ENCODE measurements around the gene LRG1. TPM values are rescaled to one million over a fixed set of nuclear protein-coding genes. Genes with fewer than 3 reads are reported as not detected.

The LRG1 gene
- polyA plus RNA-seq, 1 donor from 2014 or later = not detected

DNA sequence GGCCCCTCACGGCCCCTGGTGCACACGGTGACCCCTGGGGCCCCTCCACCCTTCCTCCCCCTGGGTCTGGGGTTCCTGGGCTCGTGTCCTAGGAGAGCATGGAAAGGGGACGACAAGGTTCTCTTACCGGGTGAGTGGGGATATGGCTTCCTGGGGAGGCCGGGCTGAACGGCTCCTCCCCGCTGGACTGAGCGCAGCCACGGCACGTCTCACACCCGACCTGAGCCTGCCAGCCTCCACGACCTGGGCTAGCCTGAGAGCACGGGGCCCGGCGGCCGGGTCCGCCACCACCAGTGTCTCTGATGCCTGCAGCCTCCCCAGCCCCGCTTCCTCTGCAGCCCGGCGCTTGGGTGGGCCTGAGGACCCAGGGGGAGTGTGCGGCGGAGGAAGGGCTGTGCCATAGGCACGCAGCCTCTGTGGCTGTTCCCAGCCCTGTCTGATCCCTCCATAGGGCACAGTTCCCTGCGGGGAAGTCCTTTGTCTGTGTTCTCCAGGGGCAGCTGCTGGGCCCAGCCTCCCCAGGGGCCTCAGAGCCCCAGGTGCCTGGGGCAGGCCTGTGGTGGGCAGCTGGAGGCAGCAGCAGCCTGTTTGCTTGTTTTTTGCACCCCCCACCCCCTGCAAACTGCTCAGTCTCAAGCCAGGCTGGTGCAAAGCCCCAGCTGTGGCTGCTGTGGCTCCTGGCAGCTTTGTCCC lies 36.6 kb downstream of the LRG1 start (continued):
- TF ChIP-seq MXI1 (conservative IDR thresholded peaks at IDR 0.05; ENCODE audit: poor library complexity, severe bottlenecking) (no peak), SMC3 (conservative IDR thresholded peaks at IDR 0.05; ENCODE audit: poor library complexity) (no peak)

DNA sequence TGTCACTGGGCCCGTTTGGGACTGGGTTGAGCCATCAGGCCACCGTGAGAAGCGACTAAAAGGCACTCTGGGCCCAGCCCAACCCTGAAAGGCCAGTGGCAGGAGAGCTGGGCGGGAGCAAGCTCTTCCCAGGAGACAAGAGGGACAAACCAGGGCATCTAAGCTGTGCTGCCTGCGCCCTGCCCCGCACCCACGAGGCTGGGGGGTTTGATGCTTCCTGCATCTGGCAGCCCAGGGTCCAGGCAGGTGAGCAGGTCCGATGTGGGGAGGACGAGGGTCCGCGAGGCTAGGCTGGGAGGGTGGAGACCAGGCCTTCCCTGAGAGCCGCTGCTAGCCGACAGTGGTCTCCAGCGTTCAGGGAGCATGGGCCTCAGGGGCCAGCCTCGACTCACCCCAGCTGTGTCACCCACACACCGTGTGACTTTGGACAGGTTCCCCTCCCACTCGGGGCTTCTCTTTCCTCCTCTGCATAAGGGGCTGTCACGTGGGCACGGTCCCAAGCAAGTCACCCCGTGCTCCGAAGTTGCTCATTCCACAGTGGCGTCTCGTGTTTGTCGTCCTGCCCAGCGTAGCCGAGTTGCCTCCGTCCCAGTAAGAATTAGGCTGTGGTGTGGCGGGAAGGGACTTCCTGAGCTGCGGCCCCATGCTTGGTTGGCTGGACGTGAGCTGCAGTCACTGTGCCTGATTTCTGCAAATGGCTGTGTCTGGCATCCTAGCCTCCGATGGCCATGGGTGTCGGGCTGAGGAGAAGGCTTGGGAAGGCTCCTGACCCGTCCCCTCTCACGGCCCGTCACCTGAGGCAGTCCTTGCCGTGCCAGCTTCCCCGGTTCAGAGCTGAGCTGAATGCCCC lies 37.3 kb downstream of the LRG1 start:
- H3K9ac ChIP-seq (ENCODE audit: low read length) = no peak overlapping the region
- H3K27ac ChIP-seq (ENCODE audit: low read length) = no peak overlapping the region
- H3K9me2 ChIP-seq (ENCODE audit: insufficient read depth, low read length) = no peaks in the 10 kb centered on the region
- TF ChIP-seq, protein P1, sequence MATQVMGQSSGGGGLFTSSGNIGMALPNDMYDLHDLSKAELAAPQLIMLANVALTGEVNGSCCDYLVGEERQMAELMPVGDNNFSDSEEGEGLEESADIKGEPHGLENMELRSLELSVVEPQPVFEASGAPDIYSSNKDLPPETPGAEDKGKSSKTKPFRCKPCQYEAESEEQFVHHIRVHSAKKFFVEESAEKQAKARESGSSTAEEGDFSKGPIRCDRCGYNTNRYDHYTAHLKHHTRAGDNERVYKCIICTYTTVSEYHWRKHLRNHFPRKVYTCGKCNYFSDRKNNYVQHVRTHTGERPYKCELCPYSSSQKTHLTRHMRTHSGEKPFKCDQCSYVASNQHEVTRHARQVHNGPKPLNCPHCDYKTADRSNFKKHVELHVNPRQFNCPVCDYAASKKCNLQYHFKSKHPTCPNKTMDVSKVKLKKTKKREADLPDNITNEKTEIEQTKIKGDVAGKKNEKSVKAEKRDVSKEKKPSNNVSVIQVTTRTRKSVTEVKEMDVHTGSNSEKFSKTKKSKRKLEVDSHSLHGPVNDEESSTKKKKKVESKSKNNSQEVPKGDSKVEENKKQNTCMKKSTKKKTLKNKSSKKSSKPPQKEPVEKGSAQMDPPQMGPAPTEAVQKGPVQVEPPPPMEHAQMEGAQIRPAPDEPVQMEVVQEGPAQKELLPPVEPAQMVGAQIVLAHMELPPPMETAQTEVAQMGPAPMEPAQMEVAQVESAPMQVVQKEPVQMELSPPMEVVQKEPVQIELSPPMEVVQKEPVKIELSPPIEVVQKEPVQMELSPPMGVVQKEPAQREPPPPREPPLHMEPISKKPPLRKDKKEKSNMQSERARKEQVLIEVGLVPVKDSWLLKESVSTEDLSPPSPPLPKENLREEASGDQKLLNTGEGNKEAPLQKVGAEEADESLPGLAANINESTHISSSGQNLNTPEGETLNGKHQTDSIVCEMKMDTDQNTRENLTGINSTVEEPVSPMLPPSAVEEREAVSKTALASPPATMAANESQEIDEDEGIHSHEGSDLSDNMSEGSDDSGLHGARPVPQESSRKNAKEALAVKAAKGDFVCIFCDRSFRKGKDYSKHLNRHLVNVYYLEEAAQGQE (IDR thresholded peaks at IDR 0.05; ENCODE audit: borderline replicate concordance) = no peak
- TF ChIP-seq SMC3 (conservative IDR thresholded peaks at IDR 0.05; ENCODE audit: poor library complexity) (no peak), POLR2AphosphoS5 (IDR thresholded peaks at IDR 0.05) (no peak), RAD21 (conservative IDR thresholded peaks at IDR 0.05) (no peak), MXI1 (conservative IDR thresholded peaks at IDR 0.05; ENCODE audit: poor library complexity, severe bottlenecking) (no peak), EP300 (conservative IDR thresholded peaks at IDR 0.05; ENCODE audit: poor library complexity, severe bottlenecking) (no peak), EZH2 (IDR thresholded peaks at IDR 0.05; ENCODE audit: borderline replicate concordance, insufficient read depth, low read length, poor library complexity, severe bottlenecking) (no peak), TAF1 (IDR thresholded peaks at IDR 0.05; ENCODE audit: low read depth) (no peak)
- TF ChIP-seq, protein P2, sequence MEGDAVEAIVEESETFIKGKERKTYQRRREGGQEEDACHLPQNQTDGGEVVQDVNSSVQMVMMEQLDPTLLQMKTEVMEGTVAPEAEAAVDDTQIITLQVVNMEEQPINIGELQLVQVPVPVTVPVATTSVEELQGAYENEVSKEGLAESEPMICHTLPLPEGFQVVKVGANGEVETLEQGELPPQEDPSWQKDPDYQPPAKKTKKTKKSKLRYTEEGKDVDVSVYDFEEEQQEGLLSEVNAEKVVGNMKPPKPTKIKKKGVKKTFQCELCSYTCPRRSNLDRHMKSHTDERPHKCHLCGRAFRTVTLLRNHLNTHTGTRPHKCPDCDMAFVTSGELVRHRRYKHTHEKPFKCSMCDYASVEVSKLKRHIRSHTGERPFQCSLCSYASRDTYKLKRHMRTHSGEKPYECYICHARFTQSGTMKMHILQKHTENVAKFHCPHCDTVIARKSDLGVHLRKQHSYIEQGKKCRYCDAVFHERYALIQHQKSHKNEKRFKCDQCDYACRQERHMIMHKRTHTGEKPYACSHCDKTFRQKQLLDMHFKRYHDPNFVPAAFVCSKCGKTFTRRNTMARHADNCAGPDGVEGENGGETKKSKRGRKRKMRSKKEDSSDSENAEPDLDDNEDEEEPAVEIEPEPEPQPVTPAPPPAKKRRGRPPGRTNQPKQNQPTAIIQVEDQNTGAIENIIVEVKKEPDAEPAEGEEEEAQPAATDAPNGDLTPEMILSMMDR (IDR thresholded peaks at IDR 0.05; ENCODE audit: poor library complexity, severe bottlenecking) = no peak
- H3K4me3 ChIP-seq (ENCODE audit: low read length) = no peak overlapping the region
- no peaks in the 10 kb centered on the region for H3K79me2 ChIP-seq (replicated peaks; ENCODE audit: insufficient read depth, low read length)
- no peaks in the 10 kb centered on the region for H3K27me3 ChIP-seq (ENCODE audit: insufficient read depth, low read depth, low read length)
- H2AFZ ChIP-seq (ENCODE audit: low read depth, low read length) = no peak overlapping the region
- H3K36me3 ChIP-seq (ENCODE audit: insufficient read depth, low read length) = no peaks in the 10 kb centered on the region
- H3K9me3 ChIP-seq (ENCODE audit: low read length) = no peaks in the 10 kb centered on the region
- no peaks in the 10 kb centered on the region for H3F3A ChIP-seq (ENCODE audit: insufficient read depth, low read length, poor library complexity, severe bottlenecking)
- no peaks in the 10 kb centered on the region for H4K20me1 ChIP-seq (ENCODE audit: insufficient read depth)
- no peak overlapping the region for H3K4me2 ChIP-seq (ENCODE audit: low read length)

DNA sequence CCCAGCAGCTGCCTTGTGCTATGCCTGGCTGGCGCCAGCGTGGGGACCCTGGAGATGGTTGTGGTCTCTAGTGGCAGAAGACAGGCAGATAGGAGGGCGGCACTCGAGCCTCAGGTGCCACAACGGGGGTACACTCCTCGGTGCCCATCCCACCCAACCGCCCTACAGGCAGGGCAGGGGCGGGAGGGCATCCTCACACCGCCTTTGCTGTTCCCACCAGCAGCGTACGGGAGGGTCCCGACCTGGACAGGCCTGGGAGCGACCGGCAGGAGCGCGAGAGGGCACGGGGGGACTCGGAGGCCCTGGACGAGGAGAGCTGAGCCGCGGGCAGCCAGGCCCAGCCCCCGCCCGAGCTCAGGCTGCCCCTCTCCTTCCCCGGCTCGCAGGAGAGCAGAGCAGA lies 38.1 kb downstream of the LRG1 start:
- Histone ChIP-seq H2AFZ (ENCODE audit: low read depth, low read length) (no peak overlapping the region), H3K79me2 (replicated peaks; ENCODE audit: insufficient read depth, low read length) (no peaks in the 10 kb centered on the region), H3K27ac (ENCODE audit: low read length) (no peak overlapping the region)

More for the DNA sequence above, 38.1 kb downstream of the LRG1 start:
- Histone ChIP-seq H4K20me1 (ENCODE audit: insufficient read depth) (no peaks in the 10 kb centered on the region), H3K9me3 (ENCODE audit: low read length) (no peaks in the 10 kb centered on the region), H3K27me3 (ENCODE audit: insufficient read depth, low read depth, low read length) (no peaks in the 10 kb centered on the region), H3K9ac (ENCODE audit: low read length) (no peak overlapping the region), H3K4me3 (ENCODE audit: low read length) (no peak overlapping the region), H3K9me2 (ENCODE audit: insufficient read depth, low read length) (no peaks in the 10 kb centered on the region), H3K4me2 (ENCODE audit: low read length) (no peak overlapping the region), H3F3A (ENCODE audit: insufficient read depth, low read length, poor library complexity, severe bottlenecking) (no peaks in the 10 kb centered on the region), H3K36me3 (ENCODE audit: insufficient read depth, low read length) (no peaks in the 10 kb centered on the region)
- TF ChIP-seq MXI1 (conservative IDR thresholded peaks at IDR 0.05; ENCODE audit: poor library complexity, severe bottlenecking) (no peak), EZH2 (IDR thresholded peaks at IDR 0.05; ENCODE audit: borderline replicate concordance, insufficient read depth, low read length, poor library complexity, severe bottlenecking) (no peak), POLR2AphosphoS5 (IDR thresholded peaks at IDR 0.05) (no peak), SMC3 (conservative IDR thresholded peaks at IDR 0.05; ENCODE audit: poor library complexity) (no peak), TAF1 (IDR thresholded peaks at IDR 0.05; ENCODE audit: low read depth) (no peak), RAD21 (conservative IDR thresholded peaks at IDR 0.05) (no peak), EP300 (conservative IDR thresholded peaks at IDR 0.05; ENCODE audit: poor library complexity, severe bottlenecking) (no peak)
- TF ChIP-seq, protein P1 (IDR thresholded peaks at IDR 0.05; ENCODE audit: borderline replicate concordance) = no peak
- TF ChIP-seq, protein P2 (IDR thresholded peaks at IDR 0.05; ENCODE audit: poor library complexity, severe bottlenecking) = no peak

All from neural cell (in vitro differentiated cells).